Dermis blood vessel endothelial cell (primary cell): ENCODE data around the gene DIAPH3. TPM values are rescaled to one million over a fixed set of nuclear protein-coding genes. Genes with fewer than 3 reads are reported as not detected.
A peak's percentile ranks its signal among the peaks of the same experiment; 100 is the strongest.

ENCODE experiments used
- DNase-seq: peaks from one replicate; pipeline ENCODE4 v3.0.0; 2010
- total RNA-seq: library from RNA; depleted of rRNA; stranded (reverse); fragments of >200 nt; gene quantifications from 2 replicates; pipeline ENCODE4 v1.2.3, GENCODE V29; 2014

The DIAPH3 gene
- total RNA-seq, 1 donor from 2014 or later = 8.7 TPM

- DNase-seq = no peak
Measured at GRCh38 chr13:60019119-60019993, 144.4 kb downstream of the DIAPH3 start.

GRCh38 chr13:60018536-60018935, 145.2 kb downstream of the DIAPH3 start:
- DNase-seq = no peak

GRCh38 chr13:60016229-60016628, 147.5 kb downstream of the DIAPH3 start:
- DNase-seq = no peak

- DNase-seq = no peak
Measured at GRCh38 chr13:60013166-60013565, 150.6 kb downstream of the DIAPH3 start.

- DNase-seq = no peak
Measured at GRCh38 chr13:60012488-60012887, 151.2 kb downstream of the DIAPH3 start.

GRCh38 chr13:60009300-60010253, 154.2 kb downstream of the DIAPH3 start:
- no peak for DNase-seq

- DNase-seq = no peak
Measured at GRCh38 chr13:60001889-60002288, 161.8 kb downstream of the DIAPH3 start.

- no peak for DNase-seq
Measured at GRCh38 chr13:60000976-60001375, 162.8 kb downstream of the DIAPH3 start.

- DNase-seq = no peak
Measured at GRCh38 chr13:60000081-60000480, 163.6 kb downstream of the DIAPH3 start.

GRCh38 chr13:59997976-59998375, 165.8 kb downstream of the DIAPH3 start:
- DNase-seq = no peak

GRCh38 chr13:59996461-59996980, 167.2 kb downstream of the DIAPH3 start:
- no peak for DNase-seq

GRCh38 chr13:59991395-59991794, 172.3 kb downstream of the DIAPH3 start:
- DNase-seq = no peak

- peak; percentile 48 for DNase-seq
Measured at GRCh38 chr13:59982631-59983382, 180.9 kb downstream of the DIAPH3 start.

GRCh38 chr13:59979589-59979988, 184.1 kb downstream of the DIAPH3 start:
- DNase-seq = no peak

- DNase-seq = no peak
Measured at GRCh38 chr13:59978862-59979261, 184.9 kb downstream of the DIAPH3 start.

GRCh38 chr13:59976856-59977255, 186.9 kb downstream of the DIAPH3 start:
- DNase-seq = no peak

- DNase-seq = no peak
Measured at GRCh38 chr13:59975807-59976435, 187.8 kb downstream of the DIAPH3 start.

GRCh38 chr13:59970847-59971246, 192.9 kb downstream of the DIAPH3 start:
- no peak for DNase-seq

GRCh38 chr13:59963827-59964226, 199.9 kb downstream of the DIAPH3 start:
- DNase-seq = no peak

GRCh38 chr13:59963383-59963782, 200.3 kb downstream of the DIAPH3 start:
- no peak for DNase-seq

- no peak for DNase-seq
Measured at GRCh38 chr13:59962343-59962742, 201.4 kb downstream of the DIAPH3 start.

- peak; percentile 20 for DNase-seq
Measured at GRCh38 chr13:59960683-59961082, 203.0 kb downstream of the DIAPH3 start.
